Pancreas (tissue), 10 donors: ENCODE data around the gene INHA. TPM values are rescaled to one million over a fixed set of nuclear protein-coding genes. Genes with fewer than 3 reads are reported as not detected.

Experiments used
- ATAC-seq, 4 donors: fragments of 200-7000 bp; cut with Tn5 transposase; one replicate each; pipeline versions ENCODE4 v1.8.0 to v1.9.1; 2020; ENCODE audit warnings: mild to moderate bottlenecking in 4 of 4, moderate library complexity in 4 of 4
- DNase-seq, 6 donors: peaks; one replicate each; pipeline ENCODE4 v3.0.0-alpha.2; 2020
- FAIRE-seq: peaks from 2 replicates; lab custom pipeline; 2012; peaks lifted over from hg19 to GRCh38; lab: Jason Lieb, UNC
- H3K27ac ChIP-seq, 4 donors: fragments of 200-600 bp; sonication (generic); 1 replicate in 3 of 4; 2 replicates in 1 of 4; pipeline versions ENCODE4 v1.5.0 to v1.8.0; 2020
- H3K27me3 ChIP-seq, 4 donors: fragments of 200-600 bp; one replicate each; pipeline ENCODE4 v1.8.0; 2021
- H3K36me3 ChIP-seq, 3 donors: fragments of 200-600 bp; sonication (generic) in 1 of 3; one replicate each; pipeline versions ENCODE4 v1.5.0 to v1.8.0; 2020 to 2021
- H3K4me1 ChIP-seq, 3 donors: fragments of 200-600 bp; one replicate each; pipeline ENCODE4 v1.8.0; 2021
- H3K4me3 ChIP-seq, 4 donors: fragments of 200-600 bp; sonication (generic) in 2 of 4; one replicate each; pipeline versions ENCODE4 v1.5.0 to v1.8.0; 2020 to 2021
- H3K9me3 ChIP-seq, 4 donors: fragments of 200-600 bp; one replicate each; pipeline ENCODE4 v1.8.0; 2021
- CTCF ChIP-seq, 4 donors: fragments of 200-600 bp; sonication (generic) in 3 of 4; IDR thresholded peaks; one replicate each; pipeline versions ENCODE4 v1.5.0 to v1.8.0; 2021; ENCODE audit warnings: antibody characterized with exemption in 4 of 4
- WGBS, 2 donors: extraction: QIAGEN DNeasy Blood & Tissue Kit; methylation state at CpG; one replicate each; pipeline ENCODE4 v1.1.7; 2013; 5-methylcytosine and 5-hydroxymethylcytosine counted together
- intact Hi-C, 3 donors: fragments of 100-400 bp; cut with DNase I; formaldehyde crosslinking; loops; one replicate each; pipeline versions ENCODE4 v1.11.1 to v1.14.2; 2022
- polyA plus RNA-seq, 2 donors: library from polyadenylated mRNA; stranded (reverse); fragments of 200-250 nt; gene quantifications; one replicate each; pipeline ENCODE4 v1.2.3, GENCODE V29; 2013
- total RNA-seq, 6 donors: library from RNA; stranded (reverse); fragmentation: NEBNext Ultra II Directional in 4 of 6; extraction: Animal tissue kit (Norgen Biotek cat#: 25700) in 4 of 6; gene quantifications; one replicate each; pipeline versions ENCODE4 v1.2.1 to v1.2.4, GENCODE V29; 2021 to 2023
- donor health status: healthy with polysubstance abuse.
- donor health status: DM: no; HTN: no; CAD: no; lungs with moderate emphysema.
- donor health status: DM: no; HTN: no; CAD: no.
- donor health status: control.
- donor health status: control.
- donor health status: Bipolar disorder and iron deficiency.
- donor health status: DM: yes; HTN: yes; CAD: no.
- donor health status: DM: no; HTN: no; CAD: no.
- donor health status: DM: no; HTN: no; CAD: no.
- donor health status: DM: yes; HTN: yes; CAD: no.

The INHA gene
- total and polyA plus RNA-seq, 8 donors: 0.94 to 8.9 (median 3.9) TPM

GRCh38 chr2:219597552-219598307 is 25.6 kb downstream of the INHA start, which contains the start of gene STK11IP:
Gene STK11IP, plus strand, starts transcription at chr2:219597857. Its CDS starts 263 bp downstream, at chr2:219598120.
- peak; percentile 47 for FAIRE-seq
- TF ChIP-seq CTCF (IDR thresholded peaks at IDR 0.05): no peak
- H3K36me3 ChIP-seq: peaks cover 0 to 8% (median 0%) of the 10 kb centered on the region in 3 donors
- intact Hi-C loops: no loop called here
- H3K9me3 ChIP-seq: no peaks in the 10 kb centered on the region
- no peaks in the 10 kb centered on the region for H3K27me3 ChIP-seq
- ATAC-seq: peak; percentile 96 to 98 (median 97)
- peak within 1 kb of the TSS; percentile 43 to 66 (median 61) for H3K4me3 ChIP-seq
- peak within 1 kb of the TSS; percentile 81 to 96 (median 84) for H3K27ac ChIP-seq
- peaks cover 0 to 12% (median 11%) of the 10 kb centered on the region in 3 donors for H3K4me1 ChIP-seq
- DNase-seq: peak; percentile 92 to 98 (median 97)
- WGBS, 2 donors: 1% methylated on average over 46 to 57 of the region's 57 CpGs

- H3K9me3 ChIP-seq: no peaks in the 10 kb centered on the region
- ATAC-seq (no peak), DNase-seq (peak in 1 of 6 donors; percentile 22), FAIRE-seq (no peak)
- TF ChIP-seq CTCF (IDR thresholded peaks at IDR 0.05): no peak
- H3K27ac ChIP-seq: peak overlapping the region; percentile 81 to 96 (median 84)
- H3K36me3 ChIP-seq: peaks cover 0 to 8% (median 0%) of the 10 kb centered on the region in 3 donors
- H3K4me3 ChIP-seq: peak overlapping the region; percentile 43 to 66 (median 61)
- H3K4me1 ChIP-seq: peaks cover 0 to 12% (median 11%) of the 10 kb centered on the region in 3 donors
- intact Hi-C loops: no loop called here
- no peaks in the 10 kb centered on the region for H3K27me3 ChIP-seq
- WGBS, 2 donors: 17 to 20% methylated on average over 9 of the region's 9 CpGs
Measured at GRCh38 chr2:219598308-219599078, 26.4 kb downstream of the INHA start.

- ATAC-seq: peak in 1 of 4 donors; percentile 24
- TF ChIP-seq CTCF (IDR thresholded peaks at IDR 0.05): no peak
- intact Hi-C loops: no loop called here
- no peak overlapping the region for H3K4me3 ChIP-seq
- H3K27me3 ChIP-seq: no peaks in the 10 kb centered on the region
- DNase-seq: no peak
- FAIRE-seq: no peak
- peaks cover 0 to 2% (median under 1%) of the 10 kb centered on the region in 3 donors for H3K4me1 ChIP-seq
- 89 to 90% methylated on average over 5 of the region's 5 CpGs for WGBS, 2 donors
- no peaks in the 10 kb centered on the region for H3K9me3 ChIP-seq
- no peak overlapping the region for H3K27ac ChIP-seq
- peaks cover 0 to 28% (median 0%) of the 10 kb centered on the region in 3 donors for H3K36me3 ChIP-seq
Measured at GRCh38 chr2:219603771-219604170, 31.7 kb downstream of the INHA start.

GRCh38 chr2:219605607-219605954 is 33.5 kb downstream of the INHA start:
- Histone ChIP-seq H3K4me1 (no peaks in the 10 kb centered on the region), H3K36me3 (peaks cover 0 to 28% (median 0%) of the 10 kb centered on the region in 3 donors), H3K4me3 (no peak overlapping the region), H3K27me3 (no peaks in the 10 kb centered on the region), H3K9me3 (no peaks in the 10 kb centered on the region), H3K27ac (no peak overlapping the region)
- intact Hi-C loops: no loop called here
- ATAC-seq (no peak), FAIRE-seq (no peak), DNase-seq (no peak)
- no peak for TF ChIP-seq CTCF (IDR thresholded peaks at IDR 0.05)
- WGBS, 2 donors: 88 to 90% methylated on average over 5 to 6 of the region's 6 CpGs
